Measurements from ENCODE around the gene ABLIM1.

ABLIM1 gene

DNA sequence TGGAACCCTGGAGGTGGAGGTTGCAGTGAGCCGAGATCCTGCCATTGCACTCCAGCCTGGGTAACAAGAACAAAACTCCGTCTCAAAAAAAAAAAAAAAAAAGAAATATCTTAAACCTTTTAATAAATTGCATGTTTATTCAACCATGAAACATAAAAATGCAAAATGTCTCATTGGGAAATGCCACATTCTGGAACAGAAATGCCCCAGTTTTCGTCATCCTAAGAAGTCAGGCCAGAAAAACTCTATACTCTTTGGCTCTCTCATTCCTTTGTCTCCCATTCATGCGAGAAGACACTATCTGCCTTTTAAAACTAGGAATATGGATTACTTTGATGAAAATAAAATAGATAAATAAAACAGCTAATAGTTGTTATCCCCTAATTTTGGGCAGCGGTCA, 21.5 kb upstream of the ABLIM1 start:
- no peak for DNase-seq

DNA sequence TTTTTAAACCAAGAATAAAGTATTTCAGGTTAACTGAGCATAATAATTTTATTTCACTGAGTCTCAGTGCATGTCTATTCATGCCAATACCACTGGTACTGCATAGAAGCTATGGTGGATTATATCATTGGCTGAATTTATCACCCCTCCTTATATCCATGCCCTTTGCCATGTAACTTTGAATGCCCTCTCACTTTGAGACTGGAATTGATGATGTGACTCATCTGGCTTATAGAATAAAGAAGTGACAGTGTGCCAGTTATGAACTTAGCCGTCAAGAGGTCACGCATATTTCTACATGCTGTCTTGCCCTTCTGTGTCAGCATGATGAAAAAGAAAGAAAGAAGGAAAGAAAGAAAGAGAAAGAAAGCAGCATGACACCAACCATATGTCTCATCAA, 20.7 kb upstream of the ABLIM1 start:
- DNase-seq: no peak

DNA sequence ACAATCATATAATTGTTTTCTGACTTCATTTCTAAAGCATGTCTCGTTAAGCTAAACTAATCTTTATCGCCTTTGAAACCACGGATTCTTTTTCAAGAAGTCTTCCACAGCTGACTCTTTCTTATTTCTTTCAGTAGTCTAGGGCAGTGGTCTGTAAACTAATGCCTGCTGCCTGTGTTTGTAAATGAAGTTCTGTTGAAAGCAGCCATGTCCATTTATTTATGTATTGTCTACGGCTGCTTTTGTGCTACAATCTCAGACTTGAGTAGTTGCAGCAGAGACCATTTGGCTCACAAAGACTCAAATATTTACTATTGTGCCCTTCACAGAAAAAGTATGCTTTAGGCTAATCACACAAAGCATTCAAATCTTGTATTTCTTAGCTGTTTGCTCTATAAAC, 20.3 kb upstream of the ABLIM1 start:
- no peak for DNase-seq

DNA sequence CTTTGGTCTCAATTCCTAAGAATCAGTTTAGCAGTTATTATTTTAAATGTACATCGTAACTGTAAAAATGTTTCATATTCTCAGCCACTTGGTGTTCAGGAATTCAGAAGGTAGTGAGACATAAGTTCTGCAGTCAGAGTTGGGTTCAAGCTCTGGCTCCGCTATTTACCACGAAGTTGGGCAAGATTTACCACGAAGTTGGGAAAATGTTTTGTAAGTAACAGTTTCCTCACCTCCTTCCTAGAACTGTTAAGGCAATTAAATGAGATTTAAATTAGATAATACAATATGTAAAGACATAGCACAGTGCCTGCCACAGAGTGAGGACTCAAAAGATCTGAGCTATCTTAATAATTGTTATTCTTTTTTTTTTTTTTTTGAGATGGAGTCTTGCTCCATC, 16.3 kb upstream of the ABLIM1 start:
- no peak for DNase-seq

DNA sequence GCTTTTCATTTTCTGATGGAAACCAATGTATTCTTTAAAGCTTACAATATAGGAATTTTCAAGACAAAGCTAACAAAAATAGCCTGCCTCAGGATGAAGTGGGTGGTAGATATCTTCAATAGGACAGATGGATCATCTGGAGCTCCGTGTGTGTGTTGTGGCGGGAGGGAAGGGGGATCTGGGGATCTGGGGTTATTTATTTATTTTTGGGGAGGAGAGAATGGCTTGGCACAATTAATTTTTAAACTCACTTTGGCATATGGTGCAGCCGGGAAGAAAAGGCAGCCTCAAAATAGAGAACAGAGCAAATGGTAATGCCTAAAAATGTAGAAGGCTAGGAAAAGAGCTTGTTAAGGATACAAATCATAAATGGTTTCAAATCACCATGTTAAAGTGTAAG, 11.6 kb upstream of the ABLIM1 start:
- no peak for DNase-seq

DNA sequence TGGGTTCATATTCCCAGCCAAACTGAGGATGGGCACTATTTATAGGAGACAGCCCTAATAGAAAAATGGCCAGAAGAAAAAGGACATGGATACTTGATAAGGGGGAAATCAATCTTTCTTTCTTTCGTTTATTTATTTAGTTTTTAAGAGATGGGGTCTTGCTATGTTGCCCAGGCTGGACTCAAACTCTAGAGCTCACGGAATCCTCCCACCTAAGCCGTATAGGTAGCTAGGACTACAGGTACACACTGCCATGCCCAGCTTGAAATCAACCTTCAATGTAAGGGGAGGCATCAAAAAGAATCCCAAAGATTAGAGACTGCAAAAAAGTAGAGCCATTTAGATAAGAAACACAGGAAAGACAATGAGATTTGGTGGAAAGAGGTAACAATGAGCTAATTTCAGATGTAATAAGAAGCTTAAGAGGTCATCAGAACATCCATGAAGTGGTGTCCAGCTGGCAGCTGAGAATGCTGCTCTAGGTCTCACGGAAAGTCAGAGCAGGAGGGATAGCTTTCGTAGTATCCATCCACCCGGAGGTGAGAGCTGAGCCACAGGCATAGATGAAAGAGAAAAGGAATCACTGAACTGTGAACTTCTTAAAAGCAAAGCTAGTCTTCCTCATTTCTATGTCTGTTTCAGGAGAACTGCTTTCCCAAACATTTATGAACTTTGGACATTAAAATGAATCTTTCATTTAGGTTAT, 10.5 kb upstream of the ABLIM1 start:
- no peak for DNase-seq

DNA sequence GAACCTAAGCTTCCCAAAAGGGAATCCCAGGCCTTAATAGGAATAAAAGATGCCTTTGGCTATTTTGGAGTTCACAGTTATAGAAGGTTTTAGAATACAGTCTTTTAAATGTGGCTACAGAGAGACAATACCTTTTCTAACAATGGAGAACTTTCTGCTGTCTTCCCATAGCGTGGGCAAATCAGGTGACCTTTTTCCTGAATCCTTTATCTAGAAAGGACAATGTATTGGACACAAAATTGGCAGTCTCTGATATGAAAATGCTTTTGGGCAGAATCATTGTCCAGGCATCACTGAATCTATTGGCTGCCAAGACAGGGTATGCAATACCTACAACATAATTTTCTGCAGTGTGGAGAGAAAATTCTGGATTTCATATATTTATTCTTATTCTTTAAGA, 7.8 kb upstream of the ABLIM1 start:
- no peak for DNase-seq

DNA sequence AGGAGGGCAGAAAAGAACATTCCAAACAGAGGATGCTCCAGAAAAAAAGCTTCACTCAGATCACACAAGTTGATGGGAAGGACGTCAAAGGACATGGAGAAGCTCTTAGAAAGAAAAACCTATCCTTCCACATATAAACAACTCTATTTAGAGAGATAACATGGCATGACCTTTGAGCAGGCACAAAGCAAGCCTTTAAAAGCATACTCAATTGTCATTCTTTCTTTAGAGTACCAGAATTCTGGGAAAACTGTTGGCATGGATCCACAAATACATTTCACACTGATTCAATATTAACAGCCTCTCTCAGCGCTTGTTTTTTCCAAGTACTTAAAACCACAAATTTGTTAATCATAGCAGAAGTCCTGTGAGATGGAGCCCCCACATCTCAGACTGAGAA, 7.3 kb upstream of the ABLIM1 start:
- no peak for DNase-seq

DNA sequence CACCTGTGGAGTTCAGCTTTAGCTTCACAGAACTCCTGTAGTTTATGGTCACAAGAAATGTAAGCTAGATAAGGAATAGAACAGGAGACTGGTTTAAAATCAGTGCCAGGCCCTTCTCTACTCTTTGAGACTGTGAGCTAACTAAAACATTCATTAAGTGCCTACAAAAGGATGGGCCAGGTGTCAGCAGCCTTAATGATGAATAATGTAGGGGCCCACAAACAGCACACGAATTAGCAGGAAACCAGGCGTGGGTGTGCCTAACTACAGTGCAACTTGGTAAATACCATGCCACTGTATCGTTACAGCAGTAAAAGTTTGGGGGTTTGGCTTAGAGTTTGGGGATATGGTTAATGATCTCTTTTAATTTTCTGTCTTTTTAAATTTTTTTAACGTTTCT, 6.1 kb upstream of the ABLIM1 start:
- DNase-seq: no peak

DNA sequence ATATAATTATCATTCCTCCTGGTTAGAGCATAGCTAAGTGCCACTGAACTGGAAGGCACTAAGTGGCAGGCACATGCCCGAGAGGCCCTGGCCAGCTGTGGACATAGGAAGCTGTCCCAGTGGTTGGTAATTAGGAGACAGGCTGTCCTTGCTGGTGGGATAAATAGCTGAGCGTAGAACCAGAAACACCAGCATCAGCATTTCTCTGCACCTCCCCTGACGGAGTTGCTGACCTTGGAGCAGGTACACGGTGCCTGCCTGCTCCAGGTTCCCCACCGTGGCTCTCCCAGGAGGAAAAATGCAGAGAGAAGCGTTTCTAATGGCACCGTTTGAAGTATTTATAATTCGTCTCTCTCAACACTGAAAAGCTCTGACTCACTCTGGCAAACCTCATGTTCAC, 5.6 kb upstream of the ABLIM1 start:
- no peak for DNase-seq

DNA sequence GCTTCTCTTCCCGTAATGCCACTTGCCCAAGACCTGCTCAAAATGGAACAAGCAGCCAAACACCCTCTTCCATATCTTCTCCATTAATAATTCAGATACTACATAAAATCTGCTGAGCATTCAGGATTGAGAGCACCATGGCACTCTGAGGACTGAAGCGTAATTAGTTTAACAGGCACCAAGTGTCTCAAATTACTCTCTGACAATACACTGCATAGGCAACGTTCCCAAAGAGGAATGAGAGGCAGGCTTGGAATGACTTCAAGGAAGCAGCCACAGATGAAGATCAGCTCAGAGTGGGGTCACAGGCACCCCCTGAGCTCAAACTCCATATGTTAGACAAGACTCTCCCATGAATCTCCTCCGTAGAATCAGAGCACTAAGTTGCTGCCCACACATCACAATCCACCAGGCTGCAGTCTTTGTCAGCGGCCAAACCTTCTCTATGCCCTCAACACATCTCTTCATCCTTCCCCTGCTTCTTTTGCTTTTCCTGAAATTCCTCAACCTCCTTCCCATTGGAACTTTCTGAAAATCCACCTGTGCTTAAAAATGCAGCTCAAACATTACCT, 4.7 kb upstream of the ABLIM1 start:
- no peak for DNase-seq

DNA sequence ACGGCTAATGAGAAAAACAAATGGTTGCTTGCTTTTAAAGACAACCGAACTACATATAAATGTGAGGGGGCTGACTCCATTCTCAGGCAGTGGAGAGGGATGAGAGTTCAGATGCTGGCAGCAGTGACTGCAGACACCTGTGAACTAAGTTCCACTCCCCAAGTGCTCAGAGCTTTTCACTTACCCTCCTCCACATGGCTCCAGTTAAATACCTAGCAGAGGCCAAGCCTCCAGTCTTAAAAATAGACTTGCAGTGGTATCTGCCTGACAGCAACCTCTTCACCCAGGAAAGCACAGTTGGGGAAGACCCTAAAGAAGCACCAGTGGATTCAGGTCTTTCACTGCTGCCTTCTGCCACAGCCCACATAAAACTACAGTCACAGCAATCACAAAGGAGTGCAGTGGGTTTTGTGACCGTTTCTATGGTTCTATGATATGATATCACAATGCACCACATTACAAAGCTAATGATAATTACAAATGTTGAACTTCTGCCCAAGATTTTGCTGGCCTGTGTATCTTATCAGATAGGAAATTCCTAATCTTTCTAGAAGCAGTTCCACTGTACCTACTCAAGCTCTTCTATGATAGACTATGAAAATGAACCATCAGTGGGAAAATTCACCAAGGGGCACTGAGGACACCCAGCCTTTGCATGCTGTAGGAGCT, 3.3 kb upstream of the ABLIM1 start:
- no peak for DNase-seq

DNA sequence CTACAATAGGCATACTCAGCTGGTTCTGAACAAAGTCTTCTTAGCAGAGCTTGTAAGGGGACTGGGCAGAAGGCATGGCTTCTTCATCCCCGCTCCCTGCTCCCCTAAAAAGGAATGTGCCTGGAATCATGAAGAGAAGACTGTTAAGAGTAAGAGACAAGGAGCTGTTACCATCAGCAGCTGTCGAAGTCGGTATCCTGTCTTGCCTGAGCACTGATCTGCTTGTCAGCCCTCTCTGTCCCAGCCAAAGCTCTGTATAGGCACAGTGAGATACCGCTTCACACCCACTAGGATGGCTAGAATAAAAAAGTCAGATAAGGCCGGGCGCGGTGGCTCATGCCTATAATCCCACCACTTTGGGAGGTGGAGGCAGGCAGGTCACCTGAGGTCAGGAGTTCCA, 2.4 kb downstream of the ABLIM1 start:
- DNase-seq: no peak

DNA sequence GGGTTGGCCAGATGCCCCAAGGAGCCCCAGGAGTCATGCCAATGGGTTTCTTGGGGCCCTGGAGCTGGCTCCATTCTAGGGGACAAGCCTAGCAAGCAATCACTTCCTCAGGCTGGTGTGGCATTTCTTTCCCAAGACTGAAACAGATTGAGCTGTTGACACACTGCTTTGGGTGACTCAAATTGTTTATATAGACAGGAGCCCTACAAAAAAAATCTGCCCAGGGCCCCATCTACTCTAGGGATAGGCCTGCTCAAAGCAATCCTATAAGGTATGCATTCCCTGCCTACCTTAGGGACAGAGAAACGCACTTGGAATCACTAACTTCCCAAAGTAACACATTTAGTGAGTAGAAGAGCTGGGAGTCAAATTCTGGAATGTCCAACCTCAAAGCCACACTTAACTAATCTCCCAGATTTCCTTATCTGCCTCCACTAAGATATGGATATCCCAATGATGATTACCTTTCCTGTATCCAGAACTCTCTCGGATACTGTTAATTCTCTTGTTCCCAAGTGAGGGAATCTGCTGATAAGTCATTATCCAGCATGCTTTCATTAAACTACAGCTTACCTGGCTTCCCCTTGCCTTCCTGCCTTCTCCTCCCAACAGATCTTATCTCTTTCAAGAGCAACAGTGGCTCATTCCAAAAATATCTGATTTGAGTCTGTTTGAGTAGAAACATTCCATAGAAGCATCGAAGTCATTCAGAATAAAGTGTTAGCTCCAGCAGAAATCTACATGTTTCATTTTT, 3.1 kb downstream of the ABLIM1 start:
- peak; percentile 59 for DNase-seq

DNA sequence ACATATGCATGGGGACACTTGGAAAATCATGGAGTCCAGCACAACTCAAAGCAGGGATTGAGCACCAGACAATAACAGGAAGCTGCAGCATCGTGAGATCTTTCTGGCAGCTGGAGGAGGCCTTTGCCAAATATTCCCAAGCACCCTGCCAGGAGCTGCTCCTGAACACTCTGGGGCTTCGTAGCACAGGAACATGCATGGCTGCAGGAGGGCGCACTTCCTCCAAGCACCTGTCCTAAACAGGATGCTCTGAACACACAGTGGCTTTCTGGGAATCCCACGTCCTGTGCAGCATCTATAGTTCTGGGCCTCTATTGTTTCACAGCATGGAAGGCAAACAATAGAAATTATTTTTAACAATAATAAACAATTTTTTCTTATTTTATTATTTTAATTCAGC, 4.1 kb downstream of the ABLIM1 start:
- no peak for DNase-seq

DNA sequence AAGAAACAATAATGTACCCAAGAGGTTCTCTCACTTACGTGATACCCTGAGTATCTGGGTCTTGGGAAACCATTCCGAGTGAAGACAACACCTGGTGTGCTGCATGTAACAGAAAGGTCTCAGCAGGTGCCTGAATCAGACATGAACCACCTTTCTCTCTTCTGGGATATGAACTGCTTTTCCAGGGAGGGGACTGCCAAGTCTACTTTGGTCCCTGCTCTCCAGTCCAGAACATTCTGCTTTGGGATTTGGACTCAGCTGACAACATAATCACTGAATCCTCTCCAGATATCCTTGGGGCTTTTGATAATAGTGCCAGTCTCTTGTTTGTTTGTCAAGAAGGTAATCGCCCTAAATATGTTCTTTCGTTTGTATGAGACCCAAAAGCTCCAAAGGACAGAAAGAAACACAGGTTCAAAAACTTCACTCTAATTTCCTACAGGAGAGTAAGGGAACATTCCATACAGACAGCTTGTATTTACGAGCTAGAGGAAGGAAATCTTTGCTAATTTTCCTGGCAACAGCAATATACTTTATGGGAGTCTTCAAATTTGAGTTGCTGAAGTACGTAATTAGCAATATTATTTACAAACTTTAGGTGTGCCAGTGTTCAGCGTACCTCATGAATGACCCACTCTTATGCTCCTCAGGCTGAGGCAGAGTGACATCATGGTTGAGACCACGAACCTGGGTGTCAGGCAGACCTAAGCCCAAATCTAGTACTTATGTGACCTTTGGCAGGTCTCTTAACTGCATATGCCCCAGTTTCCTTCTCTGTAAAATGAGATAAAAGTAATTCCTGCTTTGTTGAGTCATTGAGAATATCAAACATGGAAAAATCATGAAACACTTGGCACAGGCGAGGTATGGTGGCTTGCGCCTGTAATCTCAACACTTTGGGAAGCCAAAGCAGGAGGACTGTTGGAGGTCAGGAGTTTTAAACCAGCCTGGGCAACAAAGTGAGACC, 5.4 kb downstream of the ABLIM1 start:
- no peak for DNase-seq

DNA sequence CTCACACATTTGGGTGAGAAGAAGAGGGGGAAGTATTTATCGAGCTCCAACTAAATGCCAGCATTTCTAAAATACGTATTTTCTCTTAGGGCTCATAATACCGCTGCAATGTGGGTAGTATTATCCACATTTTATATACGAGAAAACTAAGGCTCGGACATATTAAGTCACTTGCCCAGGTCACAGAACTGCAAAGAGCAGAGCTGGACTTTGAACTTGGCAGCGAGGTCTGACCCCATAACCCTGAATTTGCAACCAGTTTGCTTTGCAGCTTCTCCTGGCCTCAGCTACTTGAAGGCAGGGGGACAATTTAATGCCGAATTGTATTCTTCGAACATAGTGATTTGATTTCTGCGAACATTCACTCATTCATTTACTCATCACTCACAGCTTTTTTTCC, 7.2 kb downstream of the ABLIM1 start:
- no peak for DNase-seq

DNA sequence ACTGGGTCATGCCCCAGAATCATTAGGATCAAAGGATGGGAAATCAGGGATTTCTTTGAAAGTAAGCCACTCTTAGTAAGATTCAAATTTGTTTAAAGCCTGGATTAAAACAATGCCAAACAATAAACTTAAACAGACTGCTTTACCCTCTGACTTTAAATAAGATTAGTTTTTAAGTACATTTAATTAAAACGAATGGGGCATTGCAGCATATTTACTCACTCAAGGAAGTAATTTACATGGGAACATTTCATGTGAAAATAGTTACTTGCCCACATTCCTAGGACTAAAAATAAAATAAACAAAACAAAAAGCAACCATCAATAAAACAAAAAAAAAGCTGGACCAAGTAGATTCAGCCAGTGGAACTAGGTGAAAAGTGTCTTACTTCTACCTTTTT, 7.8 kb downstream of the ABLIM1 start:
- DNase-seq: no peak

DNA sequence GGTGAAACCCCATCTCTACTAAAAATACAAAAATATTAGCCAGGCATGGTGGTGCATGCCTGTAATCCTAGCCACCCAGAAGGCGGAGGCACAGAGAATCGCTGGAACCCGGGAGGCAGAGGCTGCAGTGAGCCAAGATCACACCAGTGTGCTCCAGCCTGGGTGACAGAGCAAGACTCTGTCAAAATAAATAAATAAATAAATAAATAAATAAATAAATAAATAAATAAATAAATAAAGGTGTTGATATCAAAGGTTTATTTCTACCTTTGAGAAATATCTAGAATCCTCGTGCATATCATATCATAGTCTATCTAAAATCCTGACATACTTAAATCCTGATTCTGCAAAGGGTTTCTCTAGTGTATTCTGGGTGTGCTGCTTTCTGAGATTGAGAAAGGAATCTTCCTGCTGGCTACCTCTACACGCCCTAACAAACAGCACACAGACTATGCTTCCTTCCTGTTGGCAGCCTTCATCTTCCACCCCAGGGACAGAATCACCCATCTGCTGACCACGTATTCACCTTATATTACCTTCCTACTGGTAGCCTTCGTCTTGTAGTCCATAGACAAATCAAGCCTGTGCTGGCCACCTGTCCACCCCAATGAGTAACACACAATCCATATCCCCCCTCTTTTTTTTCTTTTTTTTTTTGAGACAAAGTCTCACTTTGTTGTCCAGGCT, 8.7 kb downstream of the ABLIM1 start:
- DNase-seq: no peak

DNA sequence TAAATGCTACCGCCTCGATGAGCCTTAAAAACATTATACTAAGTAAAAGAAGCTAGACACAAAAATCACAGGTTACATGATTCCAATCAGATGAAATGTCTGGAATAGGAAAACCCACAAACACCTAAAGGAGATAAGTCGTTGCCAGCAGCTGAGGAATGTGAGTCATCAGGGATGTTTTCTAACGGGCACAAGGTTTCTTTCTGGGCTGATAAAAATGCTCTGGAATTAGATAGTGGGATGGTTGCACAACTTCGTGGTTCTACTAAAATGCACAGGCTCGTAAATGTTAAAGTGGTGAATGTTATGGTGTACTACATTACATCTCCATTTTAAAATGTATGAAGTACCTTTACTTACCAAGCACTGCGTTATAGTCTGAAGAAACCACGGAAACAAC, 9.7 kb downstream of the ABLIM1 start:
- DNase-seq: no peak

DNA sequence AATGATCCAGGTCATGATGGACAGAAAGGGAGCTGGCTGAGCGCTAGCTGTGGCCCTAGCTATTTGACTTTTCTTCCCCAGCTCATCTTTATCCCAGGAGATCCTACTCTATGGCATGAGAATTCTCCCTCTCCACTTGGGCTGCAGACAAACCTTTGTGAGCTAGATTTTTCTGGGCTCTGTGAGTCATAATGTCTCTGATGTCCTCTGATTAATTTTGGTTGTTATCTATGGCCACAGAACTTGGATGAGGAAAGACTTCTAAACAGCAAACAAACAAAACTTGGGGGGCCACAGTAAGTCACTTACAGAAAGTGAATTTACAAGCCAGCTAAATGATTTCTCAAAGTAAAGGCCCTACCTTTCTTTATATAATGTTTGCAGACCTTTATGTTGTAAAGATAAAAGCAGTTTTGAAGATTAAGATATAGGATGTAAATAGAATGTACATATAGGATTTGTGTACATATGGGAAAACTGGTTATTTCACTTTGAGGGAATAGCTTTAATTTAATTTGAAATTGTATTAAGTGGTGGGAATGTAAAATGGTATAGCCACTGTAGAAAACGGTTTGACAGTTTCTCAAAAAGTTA, 10.4 kb downstream of the ABLIM1 start:
- no peak for DNase-seq

DNA sequence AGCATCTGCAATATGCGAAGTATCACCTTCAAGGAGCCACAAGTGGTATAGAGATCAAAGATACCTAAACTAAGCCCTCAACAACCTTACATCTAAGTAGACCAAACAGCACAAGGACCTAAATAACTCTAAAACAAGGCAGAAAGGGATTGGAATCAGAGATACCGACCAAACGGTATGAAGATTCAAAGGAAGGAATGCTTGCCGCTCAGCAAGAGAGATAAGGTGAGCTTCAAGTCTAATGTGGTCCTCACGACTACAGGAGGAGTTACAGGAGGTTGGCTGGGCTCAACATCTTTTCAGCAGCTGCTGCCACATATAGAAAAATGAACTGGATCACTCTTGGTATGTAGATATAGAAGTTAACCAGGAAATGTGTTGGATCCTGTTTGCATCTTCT, 11.6 kb downstream of the ABLIM1 start:
- DNase-seq: no peak

Data from DMS53 (cell line).